Measurements from ENCODE around the gene AP3D1. TPM values are rescaled to one million over a fixed set of nuclear protein-coding genes. Genes with fewer than 3 reads are reported as not detected.
A peak's percentile ranks its signal among the peaks of the same experiment; 100 is the strongest.

AP3D1 gene
- total and polyA plus RNA-seq, 4 donors: 21.7 to 79.8 (median 59.6) TPM

DNA sequence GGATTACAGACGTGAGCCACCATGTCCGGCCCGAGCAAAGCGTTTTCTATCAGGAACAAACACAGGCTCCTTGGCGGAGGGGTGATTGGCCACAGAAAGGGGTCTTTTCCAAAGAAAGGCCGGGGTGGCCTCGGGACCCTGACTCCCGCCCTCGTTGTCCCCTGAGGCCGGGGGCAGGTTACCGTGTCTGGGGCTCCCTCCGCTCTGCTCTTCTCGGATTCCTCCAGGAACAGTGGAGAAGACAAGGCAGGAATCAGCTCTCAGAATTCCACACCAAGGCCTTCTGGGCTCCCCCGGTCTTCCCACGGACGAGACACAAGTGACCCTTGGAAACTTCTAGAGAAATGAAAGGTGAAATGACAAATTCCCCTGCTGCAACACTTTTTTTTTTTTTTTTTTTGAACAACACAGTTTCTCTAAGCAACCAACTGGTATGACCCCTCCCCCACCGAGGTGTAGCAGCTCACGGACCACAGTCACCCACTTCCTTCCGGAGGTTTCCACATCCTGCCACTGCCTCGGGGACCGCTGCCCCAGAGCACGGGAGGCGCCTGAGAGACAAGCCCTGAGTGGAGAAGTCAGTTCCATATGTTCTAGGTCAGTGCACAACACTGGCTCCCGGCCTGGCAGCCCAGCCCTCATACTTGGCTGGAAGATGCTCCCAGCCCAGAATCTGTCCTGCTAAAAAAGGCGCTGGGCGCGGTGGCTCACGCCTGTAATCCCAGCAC is 66.2 kb downstream of the AP3D1 start:
- Histone ChIP-seq H3K27ac (ENCODE audit: low read depth in 1 of 2, low read length in 2 of 2) (peak overlapping the region; percentile 59 to 85), H3K4me1 (ENCODE audit: control insufficient read depth in 4 of 4, insufficient read depth in 4 of 4, low read length in 3 of 4) (peaks cover 0 to 13% (median 6%) of the 10 kb centered on the region in 4 donors)
- WGBS: 79% methylated on average over 28 of the region's 28 CpGs

DNA sequence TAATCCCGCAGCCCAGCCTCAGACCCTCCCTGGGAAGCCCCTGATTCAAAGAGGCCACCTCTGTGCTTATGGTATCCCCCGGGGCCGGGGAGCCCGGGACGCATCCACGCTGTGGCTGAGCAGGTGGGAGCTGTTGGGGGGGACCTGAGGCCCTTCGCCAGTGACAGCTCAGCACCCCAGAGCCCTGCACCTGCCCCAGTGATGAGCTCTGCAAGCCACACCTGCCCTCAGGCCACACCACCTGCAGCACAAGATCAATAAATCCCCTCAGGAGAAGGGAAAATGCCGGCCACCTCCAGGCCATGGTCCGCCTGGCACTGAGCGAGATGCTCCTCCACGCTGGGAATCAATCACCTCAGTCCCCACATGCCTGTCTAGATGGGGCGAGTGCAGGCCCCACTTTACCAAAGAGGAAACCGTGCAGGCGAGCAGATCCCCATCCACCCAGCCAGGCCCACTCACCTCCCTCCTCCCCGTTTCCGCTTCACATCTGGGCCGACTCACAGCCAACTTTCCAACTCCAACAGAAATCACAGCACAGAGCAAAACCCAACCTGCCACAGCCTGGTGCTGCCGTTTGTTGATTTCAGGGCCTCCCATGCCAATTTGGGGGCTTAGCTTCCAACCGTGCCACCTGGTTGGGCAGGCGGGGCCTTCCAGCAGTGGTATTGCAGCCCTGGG is 68.1 kb downstream of the AP3D1 start:
- 79% methylated on average over 20 of the region's 20 CpGs for WGBS
- no peaks in the 10 kb centered on the region for H3K27me3 ChIP-seq (ENCODE audit: control insufficient read depth in 4 of 4, insufficient read depth in 4 of 4, low read length in 3 of 4)
- no peaks in the 10 kb centered on the region for H3K9me3 ChIP-seq (ENCODE audit: control insufficient read depth in 4 of 4, low read length in 3 of 4)
- no peak for DNase-seq (ENCODE audit: low spot score)
- H3K9ac ChIP-seq (ENCODE audit: low read depth in 1 of 2, low read length in 2 of 2): no peak overlapping the region
- peak overlapping the region; percentile 37 to 64 for H3K27ac ChIP-seq (ENCODE audit: low read depth in 1 of 2, low read length in 2 of 2)
- H3K4me3 ChIP-seq (ENCODE audit: low read depth in 1 of 3, low read length in 3 of 3): peak overlapping the region in 2 of 3 donors; percentile 2 to 27
- peaks cover 0 to 10% (median 4%) of the 10 kb centered on the region in 4 donors for H3K4me1 ChIP-seq (ENCODE audit: control insufficient read depth in 4 of 4, insufficient read depth in 4 of 4, low read length in 3 of 4)
- TF ChIP-seq FOXA2 (IDR thresholded peaks at IDR 0.05) (no peak), GABPA (IDR thresholded peaks at IDR 0.05 in 1 of 2, conservative IDR thresholded peaks at IDR 0.05 in 1 of 2) (no peak), SP1 (IDR thresholded peaks at IDR 0.05) (no peak), HNF4G (IDR thresholded peaks at IDR 0.05) (no peak), RAD21 (IDR thresholded peaks at IDR 0.05) (no peak), EGR1 (IDR thresholded peaks at IDR 0.05; ENCODE audit: low read depth in 2 of 2) (no peak), JUND (IDR thresholded peaks at IDR 0.05) (no peak)
- TF ChIP-seq, protein P1, sequence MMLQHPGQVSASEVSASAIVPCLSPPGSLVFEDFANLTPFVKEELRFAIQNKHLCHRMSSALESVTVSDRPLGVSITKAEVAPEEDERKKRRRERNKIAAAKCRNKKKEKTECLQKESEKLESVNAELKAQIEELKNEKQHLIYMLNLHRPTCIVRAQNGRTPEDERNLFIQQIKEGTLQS (IDR thresholded peaks at IDR 0.05): no peak
- TF ChIP-seq, protein P2, sequence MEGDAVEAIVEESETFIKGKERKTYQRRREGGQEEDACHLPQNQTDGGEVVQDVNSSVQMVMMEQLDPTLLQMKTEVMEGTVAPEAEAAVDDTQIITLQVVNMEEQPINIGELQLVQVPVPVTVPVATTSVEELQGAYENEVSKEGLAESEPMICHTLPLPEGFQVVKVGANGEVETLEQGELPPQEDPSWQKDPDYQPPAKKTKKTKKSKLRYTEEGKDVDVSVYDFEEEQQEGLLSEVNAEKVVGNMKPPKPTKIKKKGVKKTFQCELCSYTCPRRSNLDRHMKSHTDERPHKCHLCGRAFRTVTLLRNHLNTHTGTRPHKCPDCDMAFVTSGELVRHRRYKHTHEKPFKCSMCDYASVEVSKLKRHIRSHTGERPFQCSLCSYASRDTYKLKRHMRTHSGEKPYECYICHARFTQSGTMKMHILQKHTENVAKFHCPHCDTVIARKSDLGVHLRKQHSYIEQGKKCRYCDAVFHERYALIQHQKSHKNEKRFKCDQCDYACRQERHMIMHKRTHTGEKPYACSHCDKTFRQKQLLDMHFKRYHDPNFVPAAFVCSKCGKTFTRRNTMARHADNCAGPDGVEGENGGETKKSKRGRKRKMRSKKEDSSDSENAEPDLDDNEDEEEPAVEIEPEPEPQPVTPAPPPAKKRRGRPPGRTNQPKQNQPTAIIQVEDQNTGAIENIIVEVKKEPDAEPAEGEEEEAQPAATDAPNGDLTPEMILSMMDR (IDR thresholded peaks at IDR 0.05; ENCODE audit: low read depth, low read length, missing input control): no peak
- TF ChIP-seq, protein P3, sequence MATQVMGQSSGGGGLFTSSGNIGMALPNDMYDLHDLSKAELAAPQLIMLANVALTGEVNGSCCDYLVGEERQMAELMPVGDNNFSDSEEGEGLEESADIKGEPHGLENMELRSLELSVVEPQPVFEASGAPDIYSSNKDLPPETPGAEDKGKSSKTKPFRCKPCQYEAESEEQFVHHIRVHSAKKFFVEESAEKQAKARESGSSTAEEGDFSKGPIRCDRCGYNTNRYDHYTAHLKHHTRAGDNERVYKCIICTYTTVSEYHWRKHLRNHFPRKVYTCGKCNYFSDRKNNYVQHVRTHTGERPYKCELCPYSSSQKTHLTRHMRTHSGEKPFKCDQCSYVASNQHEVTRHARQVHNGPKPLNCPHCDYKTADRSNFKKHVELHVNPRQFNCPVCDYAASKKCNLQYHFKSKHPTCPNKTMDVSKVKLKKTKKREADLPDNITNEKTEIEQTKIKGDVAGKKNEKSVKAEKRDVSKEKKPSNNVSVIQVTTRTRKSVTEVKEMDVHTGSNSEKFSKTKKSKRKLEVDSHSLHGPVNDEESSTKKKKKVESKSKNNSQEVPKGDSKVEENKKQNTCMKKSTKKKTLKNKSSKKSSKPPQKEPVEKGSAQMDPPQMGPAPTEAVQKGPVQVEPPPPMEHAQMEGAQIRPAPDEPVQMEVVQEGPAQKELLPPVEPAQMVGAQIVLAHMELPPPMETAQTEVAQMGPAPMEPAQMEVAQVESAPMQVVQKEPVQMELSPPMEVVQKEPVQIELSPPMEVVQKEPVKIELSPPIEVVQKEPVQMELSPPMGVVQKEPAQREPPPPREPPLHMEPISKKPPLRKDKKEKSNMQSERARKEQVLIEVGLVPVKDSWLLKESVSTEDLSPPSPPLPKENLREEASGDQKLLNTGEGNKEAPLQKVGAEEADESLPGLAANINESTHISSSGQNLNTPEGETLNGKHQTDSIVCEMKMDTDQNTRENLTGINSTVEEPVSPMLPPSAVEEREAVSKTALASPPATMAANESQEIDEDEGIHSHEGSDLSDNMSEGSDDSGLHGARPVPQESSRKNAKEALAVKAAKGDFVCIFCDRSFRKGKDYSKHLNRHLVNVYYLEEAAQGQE (IDR thresholded peaks at IDR 0.05): no peak
- H3K36me3 ChIP-seq (ENCODE audit: control insufficient read depth in 4 of 4, insufficient read depth in 3 of 4, low read depth in 1 of 4, low read length in 3 of 4): peaks cover 0 to 17% (median 8%) of the 10 kb centered on the region in 4 donors

More for the DNA sequence above, 66.2 kb downstream of the AP3D1 start:
- Histone ChIP-seq H3K4me3 (ENCODE audit: low read depth in 1 of 3, low read length in 3 of 3) (peak overlapping the region in 1 of 3 donors; percentile 6), H3K9me3 (ENCODE audit: control insufficient read depth in 4 of 4, low read length in 3 of 4) (no peaks in the 10 kb centered on the region), H3K27me3 (ENCODE audit: control insufficient read depth in 4 of 4, insufficient read depth in 4 of 4, low read length in 3 of 4) (no peaks in the 10 kb centered on the region), H3K36me3 (ENCODE audit: control insufficient read depth in 4 of 4, insufficient read depth in 3 of 4, low read depth in 1 of 4, low read length in 3 of 4) (peaks cover 0 to 2% (median under 1%) of the 10 kb centered on the region in 4 donors), H3K9ac (ENCODE audit: low read depth in 1 of 2, low read length in 2 of 2) (no peak overlapping the region)
- TF ChIP-seq YY1 (IDR thresholded peaks at IDR 0.05) (no peak), GABPA (IDR thresholded peaks at IDR 0.05 in 1 of 2, conservative IDR thresholded peaks at IDR 0.05 in 1 of 2) (peak; percentile 37 to 38)
- no peak for DNase-seq (ENCODE audit: low spot score)
